GM18520 (cell line): ENCODE results near the gene GEMIN5.
"Not testable (repeated sequence)": the region's sequence is repeated elsewhere in the genome, so short reads cannot be mapped to it uniquely, and the experiment has no call there.

Source experiments
- ATAC-seq: cut with Tn5 transposase; IDR thresholded peaks from one replicate; pipeline ENCODE4 v1.9.1; 2021; ENCODE audit not compliant: unreplicated experiment

The GEMIN5 gene

DNA sequence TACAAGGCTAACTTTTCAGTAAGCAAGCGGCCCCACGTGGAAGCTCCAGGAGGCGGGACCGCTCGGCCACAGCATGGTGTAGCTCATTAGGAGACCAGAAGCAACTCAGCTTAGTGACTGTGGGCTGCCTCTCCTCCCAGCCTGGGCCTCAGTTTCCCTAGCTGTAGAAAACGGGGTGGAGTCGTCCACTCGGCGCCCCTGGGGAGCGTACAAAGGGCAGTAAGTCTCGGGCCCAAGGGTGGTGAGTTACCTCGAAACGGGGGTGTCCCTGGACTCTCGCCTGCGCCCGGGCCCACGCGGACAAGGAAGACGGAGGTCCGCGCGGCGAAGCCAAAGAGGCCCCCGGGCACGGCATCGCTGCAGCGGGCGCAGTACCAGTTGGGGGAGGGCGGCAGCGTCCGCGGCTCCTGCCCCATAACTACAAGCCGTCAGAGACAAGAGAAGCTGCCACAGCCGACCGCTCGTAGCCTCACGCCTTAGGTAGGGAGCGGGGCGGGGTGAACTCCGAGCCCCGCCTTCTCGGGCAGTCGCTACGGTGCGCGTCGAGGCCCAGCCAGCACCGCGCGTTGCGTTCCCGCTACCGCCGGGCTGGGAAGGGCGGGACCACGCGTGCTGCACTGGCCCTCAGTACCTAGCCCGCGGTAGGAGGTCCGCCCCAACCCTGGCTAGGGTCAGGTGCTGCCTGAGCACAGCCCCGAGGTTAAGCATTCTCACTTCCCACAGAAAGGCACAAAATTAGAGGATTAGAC lies at the start of gene GEMIN5:
Gene GEMIN5, minus strand, starts transcription at position 494 of the 749 bp plus-strand sequence. Its CDS starts 78 bp downstream, at position 416.
- ATAC-seq = peak; percentile 86

DNA sequence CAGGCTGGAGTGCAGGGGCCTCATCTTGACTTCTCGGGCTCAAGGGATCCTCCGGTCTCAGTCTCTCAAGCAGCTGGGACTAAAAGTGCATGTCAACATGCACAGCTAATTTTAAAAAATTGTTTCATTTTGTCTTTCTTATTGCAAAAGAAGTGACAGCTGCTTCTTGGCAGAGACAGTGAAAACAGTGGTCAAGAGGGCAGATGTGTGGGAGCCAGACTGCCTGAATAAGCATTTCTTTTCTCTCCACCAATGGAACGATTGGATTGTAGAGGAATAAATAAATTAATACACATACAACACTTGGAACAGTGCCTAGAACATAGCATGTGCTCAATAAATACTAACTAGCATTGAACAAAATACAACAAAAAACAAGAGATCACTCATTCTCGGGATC lies 48.1 kb upstream of the GEMIN5 start:
- ATAC-seq = no peak

- ATAC-seq = no peak
These were observed 47.0 kb upstream of the GEMIN5 start for GRCh38 chr5:154984946-154985516.

- ATAC-seq = not testable (repeated sequence)
These were observed 40.3 kb upstream of the GEMIN5 start for GRCh38 chr5:154978294-154978693.

GRCh38 chr5:154977409-154977808 lies 39.4 kb upstream of the GEMIN5 start:
- ATAC-seq = no peak

- ATAC-seq = not testable (repeated sequence)
These were observed 38.1 kb upstream of the GEMIN5 start for GRCh38 chr5:154976082-154976481.

DNA sequence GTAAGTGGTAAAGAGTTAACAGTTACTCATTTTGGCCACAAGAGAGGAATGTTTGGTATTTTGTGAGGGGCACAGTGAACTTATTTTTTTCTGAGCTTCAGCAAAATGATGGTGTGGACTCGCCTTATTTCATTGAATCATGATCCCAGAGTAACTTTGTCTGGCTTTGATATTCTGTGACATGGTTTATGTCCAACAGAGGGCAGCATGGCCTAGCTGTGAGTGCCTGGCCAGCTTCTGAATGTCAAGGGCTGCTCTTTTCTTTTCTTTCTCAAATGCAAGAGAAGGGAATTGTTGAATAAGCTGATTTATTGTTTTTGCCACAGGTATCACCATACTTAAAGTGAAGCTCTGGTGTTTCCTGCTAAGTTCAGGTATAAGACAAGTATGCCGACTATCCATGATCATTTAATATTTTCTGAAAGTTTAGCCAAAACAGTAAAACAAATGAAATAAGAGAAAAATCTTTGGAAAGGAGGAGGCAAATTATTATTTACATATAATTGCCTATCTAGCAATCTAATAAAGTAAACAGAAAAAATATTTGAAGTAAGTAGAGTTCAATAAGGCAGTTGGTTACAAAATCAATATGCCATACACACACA lies 34.6 kb upstream of the GEMIN5 start:
- no peak for ATAC-seq

- no peak for ATAC-seq
These were observed 33.5 kb upstream of the GEMIN5 start for GRCh38 chr5:154971501-154971900.

DNA sequence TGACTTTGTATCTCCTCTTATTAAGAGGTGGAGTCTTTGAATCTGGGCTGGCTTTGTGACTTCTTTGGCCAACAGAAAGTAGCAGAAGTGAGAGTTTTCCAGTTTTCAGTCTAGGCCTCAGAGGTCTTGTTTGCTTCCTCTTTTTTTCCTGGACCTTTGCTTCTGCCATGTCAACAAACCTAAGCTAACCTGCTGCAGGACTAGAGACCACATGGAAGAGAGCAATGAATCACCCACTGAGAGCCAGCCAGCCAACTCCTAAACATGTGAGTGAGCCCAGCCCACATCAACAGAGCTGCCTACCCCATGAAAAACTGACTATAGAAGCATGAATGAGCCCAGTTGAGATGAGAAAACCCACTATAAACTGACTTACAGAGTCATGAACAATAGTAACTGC lies 32.7 kb upstream of the GEMIN5 start:
- ATAC-seq = no peak

GRCh38 chr5:154968953-154969352 lies 30.9 kb upstream of the GEMIN5 start:
- ATAC-seq = no peak

- ATAC-seq = no peak
These were observed 29.5 kb upstream of the GEMIN5 start for GRCh38 chr5:154967421-154968024.

- no peak for ATAC-seq
These were observed 28.9 kb upstream of the GEMIN5 start for GRCh38 chr5:154966874-154967273.

GRCh38 chr5:154966081-154966841 lies 28.2 kb upstream of the GEMIN5 start:
- ATAC-seq = no peak

DNA sequence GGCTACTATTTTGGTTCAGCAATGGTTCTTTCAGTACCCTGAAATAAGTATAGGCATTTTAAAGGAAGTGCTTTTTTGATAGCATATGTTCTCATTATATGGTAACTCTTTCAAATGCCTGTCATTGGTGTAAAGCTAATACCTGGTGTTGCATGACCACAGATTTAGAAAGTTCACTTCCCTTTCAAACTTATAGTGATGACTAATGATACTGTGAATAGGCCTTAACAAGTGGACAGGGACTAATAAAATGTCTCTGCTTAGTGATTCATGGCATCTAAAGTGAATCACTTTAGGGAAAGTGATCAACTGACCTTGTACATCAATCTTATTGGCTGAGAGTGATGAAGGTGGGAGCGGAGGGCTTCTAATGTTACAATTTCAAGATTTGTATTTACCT lies 24.5 kb upstream of the GEMIN5 start:
- peak; percentile 93 for ATAC-seq

- ATAC-seq = no peak
These were observed 18.7 kb upstream of the GEMIN5 start for GRCh38 chr5:154956712-154957111.

DNA sequence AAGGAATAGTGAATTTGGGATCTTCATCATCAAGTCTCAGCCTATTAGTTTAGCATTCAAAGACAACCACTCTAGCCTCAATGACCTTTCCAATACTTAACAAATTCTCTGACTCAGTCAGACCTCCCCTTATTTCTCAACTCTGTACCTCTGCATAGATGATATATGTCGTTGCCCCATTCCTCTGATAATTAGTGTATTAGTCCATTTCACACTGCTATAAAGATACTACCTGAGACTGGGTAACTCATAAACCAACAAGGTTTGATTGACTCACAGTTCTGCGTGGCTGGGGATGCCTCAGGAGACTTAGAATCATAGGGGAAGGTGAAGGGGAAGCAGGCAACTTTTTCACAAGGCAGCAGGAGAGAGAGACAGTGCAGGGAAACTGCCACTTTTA lies 11.8 kb upstream of the GEMIN5 start:
- no peak for ATAC-seq

- no peak for ATAC-seq
These were observed 10.3 kb upstream of the GEMIN5 start for GRCh38 chr5:154948313-154948712.

DNA sequence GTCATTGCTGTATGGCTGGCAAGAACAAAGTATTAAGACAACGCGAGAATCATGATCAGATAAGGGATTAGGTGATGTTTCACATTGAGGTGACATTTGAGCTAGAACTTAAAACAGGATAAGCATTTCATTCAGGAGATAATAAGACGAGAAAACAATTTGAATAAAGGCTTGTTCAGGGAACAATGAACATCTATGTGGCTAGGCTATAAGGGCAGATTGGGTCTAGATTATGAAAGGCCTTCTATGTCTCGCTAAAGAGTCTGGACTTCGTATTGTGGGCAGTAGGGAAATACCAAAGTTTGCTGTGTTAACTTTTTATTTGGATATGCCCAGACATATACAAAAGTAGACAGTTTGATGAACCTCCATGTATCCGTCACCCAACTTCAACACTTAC lies 9.8 kb upstream of the GEMIN5 start:
- ATAC-seq = no peak

DNA sequence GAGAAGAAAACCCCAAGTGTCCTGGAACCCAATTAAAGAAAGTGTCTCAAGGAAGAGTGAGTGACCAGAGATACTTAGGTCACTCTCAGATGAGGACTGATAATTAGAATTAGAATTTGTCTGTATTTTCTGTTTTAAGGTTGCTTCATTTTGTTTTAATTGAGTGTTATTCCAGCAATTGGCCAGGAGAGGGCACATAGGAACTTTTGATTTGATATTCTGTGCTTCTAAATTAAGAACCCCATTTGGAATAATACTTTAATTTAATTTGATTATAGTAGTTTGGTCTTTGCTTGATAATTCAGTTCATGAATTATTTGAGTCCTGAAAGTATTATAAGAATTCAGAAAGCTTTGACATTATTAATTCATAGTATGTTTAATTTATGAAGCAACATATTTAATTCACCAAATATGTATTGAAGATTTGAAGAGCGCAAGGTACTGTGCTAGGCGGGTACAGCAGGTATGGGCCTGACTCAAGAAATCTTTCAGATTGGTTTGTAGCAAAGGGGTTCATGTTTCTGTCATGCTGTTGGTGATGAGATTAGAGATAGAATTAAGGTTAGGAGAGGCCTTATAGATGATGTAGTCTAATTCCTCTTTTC lies 7.8 kb upstream of the GEMIN5 start:
- ATAC-seq = no peak

DNA sequence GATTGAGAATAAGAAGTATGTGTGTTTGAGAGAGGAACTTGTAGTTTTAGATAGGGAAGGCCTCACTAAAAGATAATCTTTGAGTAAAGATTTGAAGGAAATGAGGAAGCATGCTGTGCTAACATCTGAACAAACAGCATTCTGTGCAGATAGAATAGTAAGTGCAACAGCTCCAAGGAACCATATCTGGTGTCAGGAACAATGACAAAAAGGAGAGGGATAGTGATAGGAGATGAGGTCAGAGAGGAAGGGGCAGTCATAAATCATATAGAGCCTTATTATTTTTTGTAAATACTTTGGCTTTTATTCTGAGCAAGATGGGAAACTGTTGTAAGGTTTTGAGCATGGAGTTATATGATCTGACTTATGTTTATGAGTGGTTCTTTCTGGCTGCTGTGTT lies 6.7 kb upstream of the GEMIN5 start:
- ATAC-seq = no peak

DNA sequence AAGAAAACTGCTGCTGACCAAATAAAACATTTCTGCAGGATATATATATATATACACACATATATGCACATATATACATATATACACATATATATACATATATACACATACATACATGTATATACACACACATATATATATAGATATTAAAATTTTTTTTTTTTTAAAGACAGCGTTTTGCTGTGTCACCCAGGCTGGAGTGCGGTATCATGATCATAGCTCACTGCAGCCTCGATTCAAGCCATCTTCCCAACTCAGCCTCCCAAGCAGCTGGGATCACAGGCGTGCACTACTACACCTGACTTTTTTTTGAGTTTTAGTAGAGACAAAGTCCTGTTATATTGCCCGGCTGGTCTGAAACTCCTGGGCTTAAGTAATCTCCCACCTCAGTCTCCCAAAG lies 5.5 kb upstream of the GEMIN5 start:
- ATAC-seq = no peak
